WTC11 (cell line): ENCODE data around the gene CBX2. TPM values are rescaled to one million over a fixed set of nuclear protein-coding genes. Genes with fewer than 3 reads are reported as not detected.

Source experiments
- ATAC-seq: fragments of 200-7000 bp; cut with Tn5 transposase; 2 replicates; pipeline ENCODE4 v1.10.0; 2021; ENCODE audit warnings: mild to moderate bottlenecking, moderate library complexity
- CTCF ChIA-PET: fragments of 300-600 bp; sonication (Branson Sonifier 250); formaldehyde crosslinking; loops from one replicate; lab custom pipeline; 2021; ENCODE audit warnings: antibody characterized with exemption; lab: Charles Lee
- POLR2A ChIA-PET: fragments of 350-600 bp; sonication (Branson Sonifier 250); formaldehyde crosslinking; loops from one replicate; lab custom pipeline; 2021; ENCODE audit warnings: antibody characterized with exemption; lab: Charles Lee
- DNase-seq: peaks from one replicate; pipeline ENCODE4 v3.0.0; 2021; ENCODE audit warnings: low spot score
- H3K27ac Mint-ChIP-seq: 2 replicates; pipeline ENCODE4 v1.8.0; 2021; ENCODE audit warnings: mixed read lengths
- H3K27me3 Mint-ChIP-seq: 2 replicates; pipeline ENCODE4 v1.8.0; 2021; ENCODE audit warnings: low read depth, mild to moderate bottlenecking, moderate library complexity, mixed read lengths
- H3K36me3 Mint-ChIP-seq: 2 replicates; pipeline ENCODE4 v1.8.0; 2021; ENCODE audit warnings: mixed read lengths
- H3K4me1 Mint-ChIP-seq: 2 replicates; pipeline ENCODE4 v1.8.0; 2022; ENCODE audit warnings: mixed read lengths
- H3K4me3 Mint-ChIP-seq: 2 replicates; pipeline ENCODE4 v1.8.0; 2021; ENCODE audit warnings: mild to moderate bottlenecking, moderate library complexity, mixed read lengths
- H3K9me3 Mint-ChIP-seq: 2 replicates; pipeline ENCODE4 v1.8.0; 2021; ENCODE audit warnings: mixed read lengths
- AR ChIP-seq: fragments of 250-450 bp; sonication (Bioruptor Pico); IDR thresholded peaks from 2 replicates; pipeline ENCODE4 v1.9.0; 2021; ENCODE audit warnings: mild to moderate bottlenecking
- ARID4B ChIP-seq: sonication (generic); formaldehyde crosslinking; IDR thresholded peaks from 2 replicates; pipeline ENCODE4 v1.8.0; 2023; ENCODE audit warnings: missing genetic modification reagents, mild to moderate bottlenecking, borderline replicate concordance
- ATF1 ChIP-seq: sonication (generic); formaldehyde crosslinking; IDR thresholded peaks from 2 replicates; pipeline ENCODE4 v1.8.1; 2023; ENCODE audit warnings: mild to moderate bottlenecking, moderate library complexity, missing genetic modification reagents
- ATF3 ChIP-seq: sonication (generic); formaldehyde crosslinking; conservative IDR thresholded peaks from 2 replicates; pipeline ENCODE4 v1.8.1; 2022; ENCODE audit warnings: mild to moderate bottlenecking, missing genetic modification reagents
- ELF4 ChIP-seq: sonication (generic); formaldehyde crosslinking; IDR thresholded peaks from 2 replicates; pipeline ENCODE4 v1.8.1; 2022; ENCODE audit warnings: low read depth, mild to moderate bottlenecking, moderate library complexity, missing genetic modification reagents
- GRHL2 ChIP-seq: fragments of 250-450 bp; sonication (Bioruptor Pico); IDR thresholded peaks from 2 replicates; pipeline ENCODE4 v1.8.0; 2022; ENCODE audit warnings: mild to moderate bottlenecking, moderate library complexity; ENCODE audit not compliant: insufficient replicate concordance, severe bottlenecking
- GTF2I ChIP-seq: fragments of 250-450 bp; sonication (Bioruptor Pico); conservative IDR thresholded peaks from 2 replicates; pipeline ENCODE4 v1.4.0; 2021; ENCODE audit warnings: mild to moderate bottlenecking
- HMGA2 ChIP-seq: fragments of 250-450 bp; sonication (Bioruptor Pico); IDR thresholded peaks from 2 replicates; pipeline ENCODE4 v1.4.0; 2021; ENCODE audit warnings: mild to moderate bottlenecking, moderate library complexity
- JUN ChIP-seq: sonication (generic); formaldehyde crosslinking; IDR thresholded peaks from 2 replicates; pipeline ENCODE4 v1.8.0; 2023; ENCODE audit warnings: mild to moderate bottlenecking, missing genetic modification reagents
- MAX ChIP-seq: sonication (generic); formaldehyde crosslinking; IDR thresholded peaks from 2 replicates; pipeline ENCODE4 v1.8.0; 2022; ENCODE audit warnings: mild to moderate bottlenecking, missing genetic modification reagents
- NFE2L1 ChIP-seq: sonication (generic); formaldehyde crosslinking; IDR thresholded peaks from 2 replicates; pipeline ENCODE4 v1.8.1; 2023; ENCODE audit warnings: missing genetic modification reagents
- NFYB ChIP-seq: sonication (generic); formaldehyde crosslinking; conservative IDR thresholded peaks from 2 replicates; pipeline ENCODE4 v1.8.0; 2022; ENCODE audit warnings: low read depth, missing genetic modification reagents
- OVOL2 ChIP-seq: fragments of 250-450 bp; sonication (Bioruptor Pico); IDR thresholded peaks from 2 replicates; pipeline ENCODE4 v1.9.0; 2021; ENCODE audit warnings: mild to moderate bottlenecking, borderline replicate concordance
- PRDM15 ChIP-seq: sonication (generic); formaldehyde crosslinking; IDR thresholded peaks from 2 replicates; pipeline ENCODE4 v1.8.0; 2022; ENCODE audit warnings: missing genetic modification reagents
- RORB ChIP-seq: fragments of 250-450 bp; sonication (Bioruptor Pico); IDR thresholded peaks from 2 replicates; pipeline ENCODE4 v1.9.0; 2021; ENCODE audit warnings: mild to moderate bottlenecking
- SP1 ChIP-seq: sonication (generic); formaldehyde crosslinking; conservative IDR thresholded peaks from 2 replicates; pipeline ENCODE4 v1.8.1; 2022; ENCODE audit warnings: missing genetic modification reagents
- TCF7 ChIP-seq: sonication (generic); formaldehyde crosslinking; IDR thresholded peaks from 2 replicates; pipeline ENCODE4 v1.8.0; 2022; ENCODE audit warnings: mild to moderate bottlenecking, low read depth, missing genetic modification reagents, moderate library complexity
- TEAD4 ChIP-seq: sonication (generic); formaldehyde crosslinking; IDR thresholded peaks from 2 replicates; pipeline ENCODE4 v1.8.0; 2022; ENCODE audit warnings: mild to moderate bottlenecking, missing genetic modification reagents
- USF1 ChIP-seq: sonication (generic); formaldehyde crosslinking; IDR thresholded peaks from 2 replicates; pipeline ENCODE4 v1.8.0; 2022; ENCODE audit warnings: mild to moderate bottlenecking, missing genetic modification reagents
- USF2 ChIP-seq: sonication (generic); formaldehyde crosslinking; IDR thresholded peaks from 2 replicates; pipeline ENCODE4 v1.8.1; 2023; ENCODE audit warnings: mild to moderate bottlenecking, missing genetic modification reagents, moderate library complexity
- ZBTB43 ChIP-seq: sonication (generic); formaldehyde crosslinking; IDR thresholded peaks from 2 replicates; pipeline ENCODE4 v1.8.1; 2023; ENCODE audit warnings: mild to moderate bottlenecking, missing genetic modification reagents
- ZNF232 ChIP-seq: sonication (generic); formaldehyde crosslinking; IDR thresholded peaks from 2 replicates; pipeline ENCODE4 v1.8.0; 2022; ENCODE audit warnings: mild to moderate bottlenecking, missing genetic modification reagents
- ZNF671 ChIP-seq: fragments of 250-450 bp; sonication (Bioruptor Pico); IDR thresholded peaks from 2 replicates; pipeline ENCODE4 v1.8.0; 2021; ENCODE audit warnings: mild to moderate bottlenecking
- total RNA-seq: library from RNA; stranded (reverse); gene quantifications from 3 replicates; pipeline ENCODE4 v1.2.3, GENCODE V29; 2021

The CBX2 gene
- total RNA-seq, 1 experiment from 2014 or later: 85.5 TPM

- DNase-seq (no peak), ATAC-seq (peak; percentile 47)
- H3K36me3 Mint-ChIP-seq: no peaks in the 10 kb centered on the region
- H3K9me3 Mint-ChIP-seq: no peaks in the 10 kb centered on the region
- POLR2A ChIA-PET: interaction anchor here (1.1 to 7.0 kb wide), 4 partner anchors 11 to 93 kb away, joined by 3 to 68 read pairs (median 6); partner anchors contain the start of genes CBX4 and CBX8
- peaks cover 45% of the 10 kb centered on the region for H3K4me1 Mint-ChIP-seq
- CTCF ChIA-PET: interaction anchor here (0.6 to 20.8 kb wide), 28 partner anchors 10 to 199 kb away, joined by 3 to 464 read pairs (median 4); partner anchors contain the start of genes CBX4 and CBX8
- no peak overlapping the region for H3K27ac Mint-ChIP-seq
- peaks cover 92% of the 10 kb centered on the region for H3K27me3 Mint-ChIP-seq
- H3K4me3 Mint-ChIP-seq: peak overlapping the region; percentile 61
- no peak for TF ChIP-seq ZNF232 (CRISPR knock-in tag)
- no peak for TF ChIP-seq ZBTB43 (CRISPR knock-in tag)
- TF ChIP-seq GRHL2 (CRISPR knock-in tag): no peak
- TF ChIP-seq ARID4B: no peak
- TF ChIP-seq USF2 (CRISPR knock-in tag): 0 out of 2 replicates have a peak, but pooled peaks have one; percentile 46
- TF ChIP-seq SP1 (CRISPR knock-in tag): no peak
- TF ChIP-seq TEAD4 (CRISPR knock-in tag): no peak
- TF ChIP-seq AR (CRISPR knock-in tag): no peak
- TF ChIP-seq ELF4 (CRISPR knock-in tag): no peak
- no peak for TF ChIP-seq ATF1 (CRISPR knock-in tag)
- no peak for TF ChIP-seq RORB (CRISPR knock-in tag)
- TF ChIP-seq TCF7 (CRISPR knock-in tag): no peak
- TF ChIP-seq GTF2I (CRISPR knock-in tag): no peak
- no peak for TF ChIP-seq ZNF671 (CRISPR knock-in tag)
- no peak for TF ChIP-seq HMGA2
- no peak for TF ChIP-seq OVOL2 (CRISPR knock-in tag)
- TF ChIP-seq NFYB (CRISPR knock-in tag): no peak
- no peak for TF ChIP-seq JUN (CRISPR knock-in tag)
- TF ChIP-seq PRDM15: no peak
- peak; percentile 50; the same call in 1 of the 2 replicates for TF ChIP-seq USF1 (CRISPR knock-in tag)
- no peak for TF ChIP-seq NFE2L1
- no peak for TF ChIP-seq ATF3 (CRISPR knock-in tag)
- 0 out of 2 replicates have a peak, but pooled peaks have one; percentile 39 for TF ChIP-seq MAX
These were observed 31.0 kb downstream of the CBX2 start for GRCh38 chr17:79808763-79809529.
